GM10266 (cell line): Measurements from ENCODE around the gene SCAMP2.

Experiments used
- DNase-seq: peaks from one replicate; pipeline ENCODE4 v3.0.0; 2012; ENCODE audit errors: extremely low spot score
- CTCF ChIP-seq: IDR thresholded peaks from 2 replicates; pipeline ENCODE4 v1.5.1; 2012; ENCODE audit warnings: mild to moderate bottlenecking, low read depth; ENCODE audit not compliant: control insufficient read depth, insufficient read depth; ENCODE audit errors: missing control alignments

Gene SCAMP2

GRCh38 chr15:74841891-74842373, 31.2 kb downstream of the SCAMP2 start:
- TF ChIP-seq CTCF, result no peak
- DNase-seq, result no peak

- TF ChIP-seq CTCF, result no peak
- DNase-seq, result no peak
These were observed 32.1 kb downstream of the SCAMP2 start for GRCh38 chr15:74840851-74841775.

GRCh38 chr15:74839526-74840395, 33.4 kb downstream of the SCAMP2 start:
- DNase-seq, result no peak

DNA sequence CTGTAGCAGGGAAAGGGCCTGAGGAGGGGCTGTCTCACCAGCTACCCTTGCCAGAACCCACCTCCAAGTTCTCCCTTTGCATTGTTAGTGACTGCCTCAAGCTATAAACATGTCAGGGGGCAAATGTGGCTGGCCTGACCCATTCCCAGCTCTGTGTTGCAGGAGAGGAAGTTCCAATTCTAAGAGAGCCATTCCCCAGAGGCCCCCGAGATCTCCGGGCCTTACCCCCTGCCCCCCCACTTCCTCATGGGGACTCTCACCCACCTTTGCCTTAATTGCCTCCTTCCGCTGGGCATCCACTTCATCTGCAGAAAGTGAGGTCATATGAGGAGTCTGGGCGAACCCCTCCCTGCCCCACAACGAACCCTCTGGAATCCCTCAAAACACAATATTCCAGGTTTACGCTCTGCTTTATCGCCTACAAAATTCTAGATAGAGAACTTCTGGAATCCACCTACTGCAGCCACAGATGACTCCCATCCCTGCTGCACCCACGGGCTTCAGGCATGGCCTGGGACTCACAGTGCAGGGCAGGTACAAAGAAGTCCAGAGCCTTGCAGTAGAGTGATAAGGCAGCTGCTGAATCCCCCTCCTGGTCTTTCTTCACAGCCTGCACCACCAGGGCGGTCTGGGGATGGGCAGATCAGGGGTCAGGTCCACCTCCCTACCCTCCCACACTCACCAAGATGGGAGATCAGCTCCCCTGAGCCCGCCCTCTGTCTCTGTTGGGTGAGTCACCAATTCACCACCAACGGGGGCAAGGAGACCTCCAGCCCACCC, 34.2 kb downstream of the SCAMP2 start:
- no peak for TF ChIP-seq CTCF
- DNase-seq, result no peak

More at GRCh38 chr15:74839526-74840395, 33.4 kb downstream of the SCAMP2 start:
- peak; percentile 26 for TF ChIP-seq CTCF

- no peak for DNase-seq
These were observed 35.0 kb downstream of the SCAMP2 start for GRCh38 chr15:74838137-74838516.

More at GRCh38 chr15:74838137-74838516, 35.0 kb downstream of the SCAMP2 start:
- no peak for TF ChIP-seq CTCF
